ENCODE measurements around the gene ZNF22. TPM values are rescaled to one million over a fixed set of nuclear protein-coding genes. Genes with fewer than 3 reads are reported as not detected.
A peak's percentile ranks its signal among the peaks of the same experiment; 100 is the strongest.

The ZNF22 gene
- total and polyA plus RNA-seq, 7 donors: 12.9 to 29.9 (median 18.3) TPM

DNA sequence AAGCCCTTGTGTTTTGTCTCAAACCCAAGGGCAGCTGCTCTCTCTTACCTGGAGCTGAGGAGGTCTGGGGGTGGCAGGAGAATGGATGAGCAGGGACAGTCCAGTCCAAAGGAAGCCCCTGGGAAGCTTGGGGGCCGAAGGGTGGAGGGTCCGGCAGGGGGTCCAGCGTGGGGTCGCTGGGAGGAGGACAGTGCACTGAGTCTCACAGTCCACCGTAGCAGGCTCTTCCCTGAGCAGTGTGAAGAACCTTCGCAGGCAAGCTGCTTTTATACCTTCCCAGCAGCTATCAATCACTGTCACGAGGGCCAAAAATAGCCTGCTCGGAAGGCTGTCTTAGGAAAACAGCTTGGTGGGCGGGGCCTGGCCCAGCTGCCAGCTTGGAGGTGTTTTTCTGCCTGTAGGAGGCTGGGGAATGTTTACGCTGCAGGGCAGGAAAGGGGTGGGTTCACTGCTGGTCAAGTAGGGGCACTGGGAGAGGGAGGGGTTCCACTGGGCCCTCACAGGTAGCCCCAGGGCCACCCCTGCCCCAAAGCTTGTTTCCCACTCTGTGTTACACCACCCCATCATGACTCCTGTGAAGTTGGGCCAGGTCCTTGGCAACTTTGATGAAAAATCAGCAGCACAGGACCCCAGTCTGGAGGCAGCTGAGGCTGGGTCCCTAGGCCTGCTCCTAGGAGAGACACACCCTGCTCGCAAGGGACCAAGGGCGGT, 22.0 kb upstream of the ZNF22 start, which contains the start of gene DEPP1:
Gene DEPP1 (minus strand): TSS at position 240 of the 711 bp plus-strand sequence. CDS start 779 bp downstream, outside the sequence.
- peak; percentile 98 for DNase-seq
- TF ChIP-seq POLR2AphosphoS5 (IDR thresholded peaks at IDR 0.05) (peak; percentile 99 to 100 (median 99)), EP300 (IDR thresholded peaks at IDR 0.05) (peak in 2 of 4 donors; percentile 82 to 84), POLR2A (IDR thresholded peaks at IDR 0.05) (peak; percentile 98 to 99)
- TF ChIP-seq, protein P1, sequence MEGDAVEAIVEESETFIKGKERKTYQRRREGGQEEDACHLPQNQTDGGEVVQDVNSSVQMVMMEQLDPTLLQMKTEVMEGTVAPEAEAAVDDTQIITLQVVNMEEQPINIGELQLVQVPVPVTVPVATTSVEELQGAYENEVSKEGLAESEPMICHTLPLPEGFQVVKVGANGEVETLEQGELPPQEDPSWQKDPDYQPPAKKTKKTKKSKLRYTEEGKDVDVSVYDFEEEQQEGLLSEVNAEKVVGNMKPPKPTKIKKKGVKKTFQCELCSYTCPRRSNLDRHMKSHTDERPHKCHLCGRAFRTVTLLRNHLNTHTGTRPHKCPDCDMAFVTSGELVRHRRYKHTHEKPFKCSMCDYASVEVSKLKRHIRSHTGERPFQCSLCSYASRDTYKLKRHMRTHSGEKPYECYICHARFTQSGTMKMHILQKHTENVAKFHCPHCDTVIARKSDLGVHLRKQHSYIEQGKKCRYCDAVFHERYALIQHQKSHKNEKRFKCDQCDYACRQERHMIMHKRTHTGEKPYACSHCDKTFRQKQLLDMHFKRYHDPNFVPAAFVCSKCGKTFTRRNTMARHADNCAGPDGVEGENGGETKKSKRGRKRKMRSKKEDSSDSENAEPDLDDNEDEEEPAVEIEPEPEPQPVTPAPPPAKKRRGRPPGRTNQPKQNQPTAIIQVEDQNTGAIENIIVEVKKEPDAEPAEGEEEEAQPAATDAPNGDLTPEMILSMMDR (IDR thresholded peaks at IDR 0.05): peak in 2 of 4 experiments; percentile 4 to 35
- intact Hi-C loops (cut with DNase I): loop anchor here (5.0 kb wide), 1 partner anchor 101 kb away; no protein-coding TSS in a partner anchor
- Histone ChIP-seq H3K27ac (peak within 1 kb of the TSS; percentile 88 to 92 (median 90)), H3K36me3 (peaks cover 0 to 19% (median 9%) of the 10 kb centered on the region in 4 donors), H3K4me3 (peak within 1 kb of the TSS; percentile 54 to 64 (median 54)), H3K4me1 (peaks cover 0 to 94% (median 90%) of the 10 kb centered on the region in 4 donors), H3K27me3 (no peaks in the 10 kb centered on the region), H3K9me3 (no peaks in the 10 kb centered on the region)
- 8 to 21% methylated on average over 12 of the region's 12 CpGs for WGBS, 2 donors

DNA sequence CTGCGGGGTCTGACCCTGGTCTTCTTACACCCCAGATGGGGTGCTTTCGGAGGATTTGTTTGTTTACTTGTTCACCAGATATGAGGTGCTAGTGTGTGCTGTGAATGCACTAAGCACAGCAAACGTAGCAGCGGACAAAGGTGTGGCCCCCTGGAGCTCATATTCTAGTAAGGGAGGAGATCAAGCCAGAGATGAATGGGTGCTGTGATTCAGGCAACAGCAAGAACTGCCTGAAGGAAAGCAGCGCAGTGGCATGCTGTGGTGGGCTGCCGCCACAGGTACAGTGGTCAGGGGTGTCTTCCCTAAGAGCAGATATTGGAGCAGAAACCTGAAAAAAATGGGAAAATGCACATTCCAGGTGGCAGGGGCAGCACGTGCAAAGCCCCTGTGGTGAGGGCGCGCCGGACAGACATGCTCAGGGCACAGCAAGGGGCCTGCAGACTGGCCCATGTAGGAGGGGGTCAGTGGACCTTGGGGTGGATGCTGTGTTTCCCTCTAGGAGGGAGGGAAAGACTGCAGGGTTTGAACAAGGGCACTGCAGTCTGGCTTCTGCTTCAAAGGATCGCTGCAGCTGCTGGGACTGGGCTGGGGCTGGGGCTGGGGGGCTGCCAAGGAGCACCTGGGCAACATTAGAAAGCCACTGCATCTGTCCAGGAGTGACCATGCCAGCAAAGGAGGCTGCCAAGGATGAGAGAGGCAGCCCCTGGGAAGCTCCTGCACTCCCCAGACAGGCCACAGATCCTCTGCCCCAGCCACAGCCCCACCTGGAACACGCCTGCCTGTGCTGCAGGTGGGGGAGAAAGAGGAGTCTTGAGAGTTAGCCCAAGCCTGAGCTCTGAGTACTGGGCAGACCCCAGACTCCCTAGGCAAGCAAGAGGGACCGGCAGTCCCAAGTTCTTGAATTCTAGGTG, 21.2 kb upstream of the ZNF22 start:
- H3K9me3 ChIP-seq: no peaks in the 10 kb centered on the region
- H3K27me3 ChIP-seq: no peaks in the 10 kb centered on the region
- peaks cover 0 to 27% (median 12%) of the 10 kb centered on the region in 4 donors for H3K36me3 ChIP-seq
- WGBS, 2 donors: 75 to 86% methylated on average over 13 of the region's 13 CpGs
- TF ChIP-seq, protein P1 (IDR thresholded peaks at IDR 0.05): no peak
- TF ChIP-seq POLR2A (IDR thresholded peaks at IDR 0.05) (no peak), EP300 (IDR thresholded peaks at IDR 0.05) (no peak), POLR2AphosphoS5 (IDR thresholded peaks at IDR 0.05) (no peak)
- peak overlapping the region; percentile 88 to 92 (median 90) for H3K27ac ChIP-seq
- H3K4me1 ChIP-seq: peaks cover 0 to 88% (median 83%) of the 10 kb centered on the region in 4 donors
- DNase-seq: peak; percentile 66
- peak overlapping the region in 2 of 4 donors; percentile 54 for H3K4me3 ChIP-seq
- intact Hi-C loops (cut with DNase I): loop anchor here (2.0 to 5.0 kb wide), 2 partner anchors 21 to 102 kb away; partner anchors contain the start of gene ZNF22

DNA sequence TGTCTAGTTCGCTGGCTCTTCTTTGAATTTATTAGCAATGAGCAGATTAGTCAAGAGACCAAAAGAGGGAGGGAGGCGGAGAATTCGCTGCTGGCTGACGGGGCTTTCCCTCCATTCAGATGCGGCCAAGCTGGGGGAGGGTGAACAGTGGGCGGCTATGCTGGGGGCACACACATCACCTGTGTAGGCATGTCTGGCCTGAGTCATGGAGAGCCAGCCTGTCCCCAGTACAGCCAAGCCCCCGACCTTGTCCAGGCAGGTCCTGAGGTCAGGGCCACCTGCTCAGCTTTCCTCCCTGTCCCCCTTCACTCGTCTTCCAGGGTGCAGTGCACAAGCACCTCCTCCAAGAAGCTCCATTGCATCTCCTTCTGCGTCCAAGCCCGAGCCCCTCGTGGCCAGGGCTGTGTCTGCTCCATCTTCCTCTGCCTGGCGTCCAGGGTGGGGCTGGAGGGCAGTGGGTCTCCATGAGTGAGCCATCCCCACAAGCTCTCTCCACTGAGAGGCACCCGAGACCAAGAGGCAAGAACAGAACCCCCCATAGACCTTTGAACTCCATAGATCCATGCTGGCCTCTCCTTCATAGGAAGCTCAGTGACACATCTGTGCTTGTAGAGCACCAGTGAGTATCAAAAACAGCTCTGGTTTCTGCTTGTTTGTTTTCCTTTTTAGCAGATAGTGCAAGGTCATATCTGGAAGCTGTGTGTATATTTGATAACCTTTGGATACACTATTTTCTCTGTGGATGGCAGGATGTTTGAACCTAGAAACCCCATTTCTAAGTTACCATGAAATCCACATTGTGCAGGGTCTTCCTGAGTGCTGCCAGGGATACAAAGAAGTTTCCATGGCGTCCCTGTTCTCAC, 20.2 kb upstream of the ZNF22 start:
- peak; percentile 66 for DNase-seq
- Histone ChIP-seq H3K9me3 (no peaks in the 10 kb centered on the region), H3K27me3 (no peaks in the 10 kb centered on the region), H3K4me1 (peaks cover 0 to 91% (median 75%) of the 10 kb centered on the region in 4 donors), H3K4me3 (no peak overlapping the region), H3K36me3 (peaks cover 8 to 37% (median 16%) of the 10 kb centered on the region in 4 donors), H3K27ac (peak overlapping the region; percentile 88 to 92 (median 90))
- TF ChIP-seq, protein P1 (IDR thresholded peaks at IDR 0.05): no peak
- TF ChIP-seq EP300 (IDR thresholded peaks at IDR 0.05): no peak
- TF ChIP-seq POLR2A (IDR thresholded peaks at IDR 0.05): no peak
- no peak for TF ChIP-seq POLR2AphosphoS5 (IDR thresholded peaks at IDR 0.05)
- intact Hi-C loops (cut with DNase I): loop anchor here (2.0 kb wide), 1 partner anchor 20 kb away; the partner anchor contains the start of gene ZNF22
- WGBS, 2 donors: 81 to 82% methylated on average over 14 of the region's 14 CpGs
